HG03095 (cell line): Measurements from ENCODE around the gene CSNK1D.

Source experiments
- ATAC-seq: cut with Tn5 transposase; IDR thresholded peaks from one replicate; pipeline ENCODE4 v1.9.1; 2021; ENCODE audit warnings: moderate library complexity; ENCODE audit not compliant: unreplicated experiment

CSNK1D gene

DNA sequence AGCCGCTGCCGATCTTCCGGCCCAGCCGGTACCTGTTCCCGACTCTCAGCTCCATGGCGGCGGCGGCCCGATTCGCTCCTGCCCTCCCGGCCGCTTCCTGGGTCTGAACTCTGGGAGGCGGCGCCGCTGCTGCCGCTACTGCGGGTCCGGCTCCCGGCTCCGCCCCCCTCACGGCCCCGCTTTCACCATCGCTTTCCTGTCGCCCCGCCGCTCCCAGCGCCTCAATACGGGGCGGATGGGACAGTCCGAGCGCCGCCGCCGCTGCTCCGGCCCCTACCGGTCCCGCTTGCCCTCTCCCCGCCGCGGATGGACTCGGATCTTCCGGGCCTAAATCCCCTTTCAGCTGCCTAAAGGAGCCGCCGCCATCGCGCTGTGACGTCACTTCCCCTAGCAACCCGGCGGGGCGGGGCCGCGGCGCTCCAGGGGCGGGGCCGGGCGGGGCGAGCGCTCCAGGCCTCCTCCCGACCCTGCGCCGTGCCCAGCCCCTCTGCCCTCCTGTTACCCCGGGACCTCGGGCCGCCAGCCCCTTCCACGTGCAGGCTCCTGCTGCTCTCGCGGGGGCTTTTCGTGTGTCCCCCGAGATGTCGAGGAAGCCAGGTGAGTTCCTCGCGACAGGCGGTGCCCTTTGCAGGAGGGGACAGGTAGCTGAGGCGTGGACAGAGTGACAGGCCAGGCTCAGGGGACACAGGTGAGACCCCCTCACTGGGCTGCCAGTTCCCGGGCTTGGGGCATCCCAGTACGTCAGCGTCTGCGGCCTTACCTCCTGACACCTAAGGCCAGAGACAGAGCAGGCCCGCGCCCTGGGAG lies at the start of gene CSNK1D:
Gene CSNK1D, minus strand, starts transcription at position 374 of the 807 bp plus-strand sequence. Its CDS starts 319 bp downstream, at position 55.
- peak; percentile 67 for ATAC-seq

DNA sequence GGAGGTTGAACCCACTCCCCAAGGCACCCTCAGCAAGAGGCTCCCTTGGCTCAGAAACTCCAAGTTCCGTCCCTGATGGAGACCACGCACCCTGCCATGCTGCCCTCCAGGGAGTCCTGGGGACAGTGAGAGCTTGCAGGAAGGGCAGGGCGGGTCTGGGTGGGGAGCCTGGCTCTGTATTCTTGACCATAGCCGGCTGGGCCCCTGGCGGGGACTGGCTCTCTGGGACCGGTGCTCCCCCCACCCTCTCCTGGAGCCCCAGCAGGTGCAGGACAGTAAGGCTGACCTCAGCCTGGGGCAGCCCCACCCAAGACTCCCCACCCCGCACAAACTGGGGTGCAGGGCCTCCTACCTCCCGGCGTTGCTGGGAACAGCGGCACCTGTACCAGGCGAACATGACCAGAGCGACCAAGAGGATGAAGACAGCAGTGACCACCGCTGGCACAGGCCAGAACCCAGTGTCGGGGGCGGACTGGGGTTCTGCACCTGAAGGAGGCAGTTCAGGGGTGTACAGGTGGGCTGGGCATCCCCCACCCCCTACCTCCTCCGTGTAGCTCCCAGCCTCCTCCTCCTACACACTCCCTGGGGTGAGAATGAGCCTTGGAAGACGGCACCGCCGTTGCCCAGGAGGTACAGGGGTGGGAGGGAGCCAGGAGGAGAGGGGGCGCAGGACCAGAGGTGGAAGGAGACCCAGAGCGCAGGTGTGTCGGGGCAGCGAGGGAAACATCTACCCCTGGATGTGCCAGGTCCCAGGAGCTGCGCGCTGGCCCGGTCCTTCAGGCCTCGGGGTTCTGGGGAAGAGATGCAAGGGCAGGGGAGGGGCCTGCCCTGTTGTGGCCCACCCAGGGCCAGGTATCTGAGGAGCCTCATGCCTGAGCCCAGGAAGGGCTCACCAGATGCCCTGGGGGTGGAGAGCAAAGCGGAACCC lies 49.3 kb upstream of the CSNK1D start:
- ATAC-seq, result no peak

- ATAC-seq, result no peak
Measured at GRCh38 chr17:82321947-82322466, 48.5 kb upstream of the CSNK1D start.

DNA sequence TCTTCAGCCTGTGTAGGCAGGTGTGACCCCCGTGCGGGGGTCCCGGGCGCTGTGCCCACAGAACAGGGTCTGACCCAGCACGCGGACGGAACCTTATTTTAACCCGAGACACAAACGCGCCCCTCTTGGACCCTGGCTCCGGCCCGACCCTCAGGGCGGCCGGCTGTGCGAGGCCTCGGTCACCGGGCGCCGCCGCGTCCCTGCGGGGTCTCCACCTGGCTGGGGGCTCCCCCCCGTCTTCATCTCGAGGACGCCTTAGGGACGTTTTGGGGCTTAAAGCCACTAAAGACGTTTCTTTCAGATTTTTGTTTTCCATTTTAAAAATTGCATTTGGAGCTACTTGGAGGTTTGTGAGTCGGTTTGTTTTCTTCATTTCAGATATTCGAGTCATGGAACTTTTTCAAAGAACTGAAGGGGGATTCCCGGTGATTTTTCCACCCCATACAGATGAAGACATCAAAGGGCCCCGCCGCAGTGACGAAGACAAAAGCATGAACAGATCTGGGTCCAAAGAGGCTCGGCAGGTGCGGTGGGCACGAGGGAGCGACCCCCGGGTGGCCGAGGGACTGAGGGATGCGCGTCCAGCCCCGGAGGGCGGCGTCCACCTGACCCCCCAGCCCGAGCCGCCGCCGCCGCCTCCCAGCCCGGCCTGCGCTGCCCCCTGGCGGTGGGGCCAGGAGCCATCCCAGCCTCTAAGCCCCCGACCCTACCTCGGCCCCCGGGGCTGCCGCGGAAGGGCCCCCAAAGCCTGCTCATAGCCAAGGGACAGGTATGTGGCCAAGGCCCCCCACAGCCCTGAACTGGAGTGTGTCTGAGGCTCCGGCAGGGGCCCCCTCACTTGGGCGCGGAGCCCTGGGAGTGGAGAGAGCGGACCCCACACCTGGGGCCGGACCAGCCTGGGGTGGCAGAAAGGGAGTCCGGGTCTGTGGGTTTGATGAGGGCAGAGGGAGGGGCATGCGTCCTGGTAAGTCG lies 47.7 kb upstream of the CSNK1D start:
- ATAC-seq, result no peak

GRCh38 chr17:82320140-82320840 lies 46.8 kb upstream of the CSNK1D start:
- ATAC-seq, result no peak

DNA sequence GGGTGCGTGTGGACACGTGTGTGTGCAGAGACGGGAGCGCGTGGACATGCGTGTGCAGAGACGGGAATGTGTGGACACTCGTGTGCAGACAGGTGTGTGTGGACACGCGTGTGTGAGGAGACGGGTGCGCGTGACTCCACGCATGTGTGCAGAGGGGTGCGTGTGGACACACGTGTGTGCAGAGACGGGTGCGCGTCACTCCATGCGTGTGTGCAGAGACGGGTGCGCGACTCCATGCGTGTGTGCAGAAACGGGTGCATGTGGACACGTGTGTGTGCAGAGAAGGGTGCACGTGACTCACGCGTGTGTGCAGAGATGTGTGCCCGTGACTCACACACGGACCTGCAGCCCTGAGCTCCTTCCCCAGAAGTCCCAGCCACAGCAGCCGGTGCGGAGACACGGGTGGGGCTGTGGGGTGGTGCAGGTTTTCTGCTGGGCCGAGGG lies 46.1 kb upstream of the CSNK1D start:
- no peak for ATAC-seq

DNA sequence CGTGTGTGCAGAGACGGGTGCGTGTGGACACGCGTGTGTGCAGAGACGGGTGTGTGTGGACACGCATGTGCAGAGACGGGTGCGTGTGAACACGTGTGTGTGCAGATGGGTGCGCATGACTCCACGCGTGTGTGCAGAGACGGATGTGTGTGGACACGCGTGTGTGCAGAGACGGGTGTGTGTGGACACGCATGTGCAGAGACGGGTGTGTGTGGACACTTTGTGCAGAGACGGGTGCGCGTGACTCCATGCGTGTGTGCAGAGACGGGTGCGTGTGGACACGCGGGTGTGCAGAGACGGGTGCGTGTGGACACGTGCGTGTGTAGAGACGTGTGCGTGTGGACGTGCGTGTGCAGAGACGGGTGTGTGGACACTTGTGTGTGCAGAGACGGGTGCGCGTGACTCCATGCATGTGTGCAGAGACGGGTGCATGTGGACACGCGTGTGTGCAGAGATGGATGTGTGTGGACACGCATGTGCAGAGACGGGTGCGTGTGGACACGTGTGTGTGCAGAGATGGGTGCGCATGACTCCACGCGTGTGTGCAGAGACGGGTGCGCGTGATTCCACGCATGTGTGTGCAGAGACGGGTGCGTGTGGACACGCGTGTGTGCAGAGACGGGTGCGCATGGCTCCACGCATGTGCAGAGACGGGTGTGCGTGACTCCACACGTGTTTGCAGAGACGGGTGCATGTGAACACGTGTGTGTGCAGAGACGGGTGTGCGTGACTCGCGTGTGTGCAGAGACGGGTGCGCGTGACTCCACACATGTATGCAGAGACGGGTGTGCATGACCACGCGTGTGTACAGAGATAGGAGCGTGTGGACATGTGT lies 45.5 kb upstream of the CSNK1D start:
- ATAC-seq, result no peak

DNA sequence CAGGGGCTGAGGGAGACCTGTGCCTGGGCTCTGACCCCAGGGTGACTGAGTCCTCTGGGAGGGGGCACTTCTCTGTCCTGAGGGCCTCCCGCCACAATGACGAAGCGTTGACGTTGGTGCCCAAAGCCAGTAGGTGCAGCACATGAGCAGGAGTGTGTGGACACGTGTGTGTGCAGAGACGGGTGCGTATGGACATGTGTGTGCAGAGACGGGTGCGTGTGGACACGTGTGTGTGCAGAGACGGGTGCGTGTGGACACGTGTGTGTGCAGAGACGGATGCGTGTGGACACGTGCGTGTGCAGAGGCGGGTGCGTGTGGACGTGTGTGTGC lies 44.6 kb upstream of the CSNK1D start:
- ATAC-seq, result no peak

GRCh38 chr17:82317394-82318168 lies 44.1 kb upstream of the CSNK1D start, which contains the start of gene CD7:
CD7 (minus strand) TSS chr17:82317608; CDS start chr17:82317495, 113 bp downstream.
- ATAC-seq, result no peak

GRCh38 chr17:82316651-82317393 lies 43.3 kb upstream of the CSNK1D start:
- ATAC-seq, result no peak

DNA sequence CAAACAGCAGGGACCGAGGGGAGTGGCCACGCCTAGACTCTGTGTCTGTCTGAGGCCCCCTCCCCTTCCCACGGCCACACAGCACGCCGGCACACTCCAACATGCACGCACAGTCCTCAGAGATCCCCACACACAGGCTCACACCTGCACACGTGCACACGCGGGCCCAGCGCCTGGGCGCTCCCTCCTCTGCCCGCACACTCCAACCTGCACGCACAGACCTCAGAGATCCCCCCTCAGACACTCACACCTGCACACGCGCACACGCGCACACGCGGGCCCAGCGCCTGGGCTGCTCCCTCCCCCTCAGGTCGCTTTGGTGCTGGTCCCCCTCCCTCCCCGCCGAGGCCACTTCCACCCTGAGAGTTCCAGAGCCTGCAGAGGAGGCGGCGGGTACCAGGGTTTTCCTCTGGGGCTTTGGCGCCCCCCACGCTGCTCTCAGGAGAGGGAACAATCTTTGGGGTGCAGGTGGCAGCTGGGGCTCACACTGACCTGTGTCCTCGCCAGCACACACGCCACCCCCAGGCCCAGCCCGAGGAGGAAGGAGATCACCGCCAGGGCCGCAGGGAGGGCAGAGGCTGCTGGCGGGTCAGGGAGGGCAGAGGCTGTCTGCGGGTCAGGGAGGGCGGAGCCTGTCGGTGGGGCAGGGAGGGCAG lies 42.3 kb upstream of the CSNK1D start:
- ATAC-seq, result no peak

- no peak for ATAC-seq
Measured at GRCh38 chr17:82314727-82315605, 41.5 kb upstream of the CSNK1D start.

- ATAC-seq, result no peak
Measured at GRCh38 chr17:82314012-82314726, 40.7 kb upstream of the CSNK1D start.

DNA sequence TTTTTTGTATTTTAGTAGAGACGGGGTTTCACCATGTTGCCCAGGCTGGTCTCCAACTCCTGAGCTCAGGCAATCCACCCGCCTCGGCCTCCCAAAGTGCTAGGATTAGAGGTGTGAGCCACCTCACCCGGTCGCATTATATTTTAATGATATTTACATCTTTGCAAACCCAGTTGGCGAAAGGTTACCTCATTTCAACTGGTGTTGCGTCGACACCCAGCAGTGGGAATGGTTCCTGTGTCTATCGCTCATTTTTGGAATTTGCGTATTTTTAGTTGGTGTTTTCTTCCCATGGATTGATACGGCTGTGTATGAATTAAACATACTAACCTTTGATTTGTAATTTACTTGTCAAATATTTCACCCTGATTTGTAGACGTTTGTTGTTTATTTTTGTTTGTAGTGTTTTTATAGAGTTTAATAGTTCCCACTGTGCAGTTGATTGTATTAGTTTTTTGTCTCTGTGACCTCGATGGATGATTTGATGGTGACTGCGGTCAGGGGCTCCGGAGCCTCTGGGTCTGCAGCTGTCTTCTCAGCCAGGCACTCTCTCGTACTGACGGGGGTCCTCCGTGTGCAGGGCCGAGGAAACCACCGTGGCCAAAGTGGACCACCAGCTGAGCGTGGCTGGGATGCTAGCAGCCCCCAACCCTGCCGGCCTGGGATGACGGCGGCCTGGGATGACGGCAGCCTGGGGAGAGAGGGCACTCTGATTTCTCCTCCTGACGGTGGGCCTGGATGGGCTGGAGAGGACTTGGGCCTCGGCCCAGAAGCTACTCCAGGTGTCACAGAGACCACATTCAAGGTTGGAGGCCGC lies 39.9 kb upstream of the CSNK1D start:
- no peak for ATAC-seq
